CD4-positive, CD25-positive, alpha-beta regulatory T cell (primary cell): ENCODE results near the gene PCK1. TPM values are rescaled to one million over a fixed set of nuclear protein-coding genes. Genes with fewer than 3 reads are reported as not detected.

ENCODE experiments used
- ATAC-seq, 2 donors: fragments of 150-1000 bp; cut with Tn5 transposase; one replicate each; pipeline ENCODE4 v1.10.0; 2021; ENCODE audit warnings: low read depth in 2 of 2, moderate number of reproducible peaks in 2 of 2, moderate library complexity in 1 of 2
- DNase-seq, 3 donors: peaks; one replicate each; pipeline versions ENCODE4 v3.0.0 to v3.0.0-alpha.2; 2012 to 2022; ENCODE audit warnings: mixed read lengths in 1 of 3
- H3K27ac ChIP-seq: one replicate; pipeline ENCODE4 v1.7.0; 2013; ENCODE audit warnings: mild to moderate bottlenecking, low read length; ENCODE audit not compliant: insufficient read depth, poor library complexity, severe bottlenecking
- H3K27me3 ChIP-seq: one replicate; pipeline ENCODE4 v1.7.0; 2013; ENCODE audit warnings: low read length; ENCODE audit not compliant: control insufficient read depth, insufficient read depth
- H3K36me3 ChIP-seq: one replicate; pipeline ENCODE4 v1.7.0; 2013; ENCODE audit warnings: mild to moderate bottlenecking, low read length, moderate library complexity; ENCODE audit not compliant: control insufficient read depth, insufficient read depth
- H3K4me1 ChIP-seq: 2 replicates; pipeline ENCODE4 v1.7.0; 2013; ENCODE audit warnings: mild to moderate bottlenecking, low read length; ENCODE audit not compliant: insufficient read depth, control insufficient read depth, poor library complexity, severe bottlenecking
- H3K4me3 ChIP-seq: one replicate; pipeline ENCODE4 v1.7.0; 2013; ENCODE audit warnings: low read depth, mild to moderate bottlenecking, low read length, moderate library complexity
- H3K9me3 ChIP-seq, 2 experiments: 1 replicate in 1 of 2; 2 replicates in 1 of 2; pipeline ENCODE4 v1.7.0; 2013; ENCODE audit warnings: low read length in 2 of 2, mild to moderate bottlenecking in 1 of 2, moderate library complexity in 1 of 2; ENCODE audit not compliant: control insufficient read depth in 2 of 2
- H3K27ac Mint-ChIP-seq, 3 donors: one replicate each; pipeline ENCODE4 v1.8.0; 2020 to 2022; ENCODE audit warnings: mild to moderate bottlenecking in 3 of 3, mixed read lengths in 3 of 3, moderate library complexity in 2 of 3
- H3K27me3 Mint-ChIP-seq: one replicate; pipeline ENCODE4 v1.8.0; 2022; ENCODE audit warnings: mild to moderate bottlenecking, mixed read lengths
- H3K36me3 Mint-ChIP-seq: one replicate; pipeline ENCODE4 v1.8.0; 2020; ENCODE audit warnings: mixed read lengths
- H3K4me1 Mint-ChIP-seq, 4 donors: one replicate each; pipeline ENCODE4 v1.8.0; 2020 to 2022; ENCODE audit warnings: mixed read lengths in 4 of 4, mild to moderate bottlenecking in 1 of 4
- H3K4me3 Mint-ChIP-seq, 4 donors: one replicate each; pipeline ENCODE4 v1.8.0; 2020 to 2022; ENCODE audit warnings: mild to moderate bottlenecking in 4 of 4, mixed read lengths in 4 of 4, moderate library complexity in 3 of 4
- H3K9me3 Mint-ChIP-seq, 7 donors: one replicate each; pipeline ENCODE4 v1.8.0; 2020 to 2022; ENCODE audit warnings: mixed read lengths in 7 of 7, mild to moderate bottlenecking in 3 of 7, moderate library complexity in 2 of 7
- polyA plus RNA-seq, 4 donors: library from polyadenylated mRNA; unstranded; fragments of 300-500 nt; fragmentation: Illumina TruSeq; gene quantifications; one replicate each; pipeline ENCODE4 v1.2.3, GENCODE V29; 2021
- total RNA-seq: library from RNA; stranded (reverse); gene quantifications from one replicate; pipeline ENCODE4 v1.2.3, GENCODE V29; 2022

PCK1 gene
- total and polyA plus RNA-seq, 5 donors from 2014 or later, result not detected

- Histone ChIP-seq H3K4me3 (no peak overlapping the region), H3K36me3 (no peaks in the 10 kb centered on the region), H3K4me1 (no peaks in the 10 kb centered on the region), H3K9me3 (no peaks in the 10 kb centered on the region), H3K27ac (no peak overlapping the region), H3K27me3 (no peaks in the 10 kb centered on the region)
- no peak overlapping the region for H3K27ac Mint-ChIP-seq
- H3K9me3 Mint-ChIP-seq, result peaks cover 0 to 2% (median 0%) of the 10 kb centered on the region in 7 donors
- H3K36me3 Mint-ChIP-seq, result no peaks in the 10 kb centered on the region
- H3K27me3 Mint-ChIP-seq, result no peaks in the 10 kb centered on the region
- no peak for ATAC-seq
- DNase-seq, result no peak
- peaks cover 0 to 11% (median 3%) of the 10 kb centered on the region in 4 donors for H3K4me1 Mint-ChIP-seq
- no peak overlapping the region for H3K4me3 Mint-ChIP-seq
Measured at GRCh38 chr20:57523782-57524181, 37.1 kb upstream of the PCK1 start.

- Mint-ChIP-seq H3K4me1 (peaks cover 0 to 11% (median 3%) of the 10 kb centered on the region in 4 donors), H3K36me3 (no peaks in the 10 kb centered on the region), H3K9me3 (peaks cover 0 to 2% (median 0%) of the 10 kb centered on the region in 7 donors), H3K4me3 (no peak within 1 kb of the TSS), H3K27me3 (no peaks in the 10 kb centered on the region), H3K27ac (no peak within 1 kb of the TSS)
- DNase-seq (no peak), ATAC-seq (no peak)
- no peak within 1 kb of the TSS for H3K27ac ChIP-seq
- no peaks in the 10 kb centered on the region for H3K4me1 ChIP-seq
- peaks cover under 1% of the 10 kb centered on the region for H3K27me3 ChIP-seq
- H3K36me3 ChIP-seq, result no peaks in the 10 kb centered on the region
- H3K4me3 ChIP-seq, result no peak within 1 kb of the TSS
- H3K9me3 ChIP-seq, result no peaks in the 10 kb centered on the region
Measured at GRCh38 chr20:57524511-57525176, 36.3 kb upstream of the PCK1 start, which contains the start of gene CTCFL. TSS of gene CTCFL (minus strand) at chr20:57525140. CDS start at chr20:57524205, 935 bp downstream.

GRCh38 chr20:57525328-57526086 lies 35.4 kb upstream of the PCK1 start:
- DNase-seq (no peak), ATAC-seq (no peak)
- Histone ChIP-seq H3K36me3 (no peaks in the 10 kb centered on the region), H3K27ac (no peak overlapping the region), H3K4me1 (no peaks in the 10 kb centered on the region), H3K9me3 (no peaks in the 10 kb centered on the region), H3K27me3 (peaks cover 3% of the 10 kb centered on the region), H3K4me3 (no peak overlapping the region)
- H3K4me3 Mint-ChIP-seq, result no peak overlapping the region
- no peak overlapping the region for H3K27ac Mint-ChIP-seq
- no peaks in the 10 kb centered on the region for H3K27me3 Mint-ChIP-seq
- H3K4me1 Mint-ChIP-seq, result peaks cover 0 to 11% (median 3%) of the 10 kb centered on the region in 4 donors
- H3K36me3 Mint-ChIP-seq, result no peaks in the 10 kb centered on the region
- H3K9me3 Mint-ChIP-seq, result peaks cover 0 to 2% (median 0%) of the 10 kb centered on the region in 7 donors

- ATAC-seq, result no peak
- DNase-seq, result no peak
- Histone ChIP-seq H3K27me3 (peaks cover 3% of the 10 kb centered on the region), H3K36me3 (no peaks in the 10 kb centered on the region), H3K9me3 (no peaks in the 10 kb centered on the region), H3K27ac (no peak overlapping the region), H3K4me1 (no peaks in the 10 kb centered on the region), H3K4me3 (no peak overlapping the region)
- Mint-ChIP-seq H3K27ac (no peak overlapping the region), H3K36me3 (no peaks in the 10 kb centered on the region), H3K4me1 (peaks cover 0 to 11% (median 3%) of the 10 kb centered on the region in 4 donors), H3K9me3 (peaks cover 0 to 2% (median 0%) of the 10 kb centered on the region in 7 donors), H3K4me3 (no peak overlapping the region), H3K27me3 (no peaks in the 10 kb centered on the region)
Measured at GRCh38 chr20:57526087-57526884, 34.6 kb upstream of the PCK1 start.

- Mint-ChIP-seq H3K4me1 (peaks cover 0 to 6% (median 3%) of the 10 kb centered on the region in 4 donors), H3K4me3 (no peak overlapping the region), H3K36me3 (no peaks in the 10 kb centered on the region), H3K27me3 (no peaks in the 10 kb centered on the region), H3K27ac (no peak overlapping the region), H3K9me3 (peaks cover 0 to 2% (median 0%) of the 10 kb centered on the region in 7 donors)
- Histone ChIP-seq H3K27ac (no peak overlapping the region), H3K27me3 (peaks cover 3% of the 10 kb centered on the region), H3K4me1 (no peaks in the 10 kb centered on the region), H3K36me3 (no peaks in the 10 kb centered on the region), H3K9me3 (no peaks in the 10 kb centered on the region), H3K4me3 (no peak overlapping the region)
- ATAC-seq (no peak), DNase-seq (no peak)
Measured at GRCh38 chr20:57526885-57527460, 33.9 kb upstream of the PCK1 start.

GRCh38 chr20:57527728-57528127 lies 33.2 kb upstream of the PCK1 start:
- no peak overlapping the region for H3K4me3 Mint-ChIP-seq
- peaks cover 0 to 2% (median 0%) of the 10 kb centered on the region in 7 donors for H3K9me3 Mint-ChIP-seq
- no peaks in the 10 kb centered on the region for H3K36me3 Mint-ChIP-seq
- ATAC-seq (no peak), DNase-seq (no peak)
- Histone ChIP-seq H3K4me1 (no peaks in the 10 kb centered on the region), H3K9me3 (no peaks in the 10 kb centered on the region), H3K27me3 (peaks cover 3% of the 10 kb centered on the region), H3K36me3 (no peaks in the 10 kb centered on the region), H3K4me3 (no peak overlapping the region), H3K27ac (no peak overlapping the region)
- peaks cover 2% of the 10 kb centered on the region for H3K27me3 Mint-ChIP-seq
- no peak overlapping the region for H3K27ac Mint-ChIP-seq
- H3K4me1 Mint-ChIP-seq, result peaks cover 0 to 6% (median 3%) of the 10 kb centered on the region in 4 donors

GRCh38 chr20:57528148-57528547 lies 32.8 kb upstream of the PCK1 start:
- no peak overlapping the region for H3K4me3 ChIP-seq
- Mint-ChIP-seq H3K9me3 (peaks cover 0 to 2% (median 0%) of the 10 kb centered on the region in 7 donors), H3K36me3 (no peaks in the 10 kb centered on the region), H3K4me3 (no peak overlapping the region), H3K4me1 (peaks cover 0 to 2% (median under 1%) of the 10 kb centered on the region in 4 donors), H3K27me3 (peaks cover 6% of the 10 kb centered on the region), H3K27ac (no peak overlapping the region)
- DNase-seq (no peak), ATAC-seq (no peak)
- H3K27ac ChIP-seq, result no peak overlapping the region
- H3K4me1 ChIP-seq, result no peaks in the 10 kb centered on the region
- H3K36me3 ChIP-seq, result no peaks in the 10 kb centered on the region
- H3K27me3 ChIP-seq, result peaks cover 3% of the 10 kb centered on the region
- no peaks in the 10 kb centered on the region for H3K9me3 ChIP-seq
